Activated naive CD8-positive, alpha-beta T cell treated with anti-CD3 and anti-CD28 coated beads for 36 hours (primary cell): ENCODE results near the gene ARL5B. TPM values are rescaled to one million over a fixed set of nuclear protein-coding genes. Genes with fewer than 3 reads are reported as not detected.
A peak's percentile ranks its signal among the peaks of the same experiment; 100 is the strongest.

ENCODE experiments used
- DNase-seq: peaks from one replicate; pipeline ENCODE4 v3.0.0; 2021
- H3K27ac Mint-ChIP-seq: one replicate; pipeline ENCODE4 v1.8.0; 2022; ENCODE audit warnings: mild to moderate bottlenecking, moderate library complexity, mixed read lengths
- H3K27me3 Mint-ChIP-seq: one replicate; pipeline ENCODE4 v1.8.0; 2022; ENCODE audit warnings: mild to moderate bottlenecking, mixed read lengths
- H3K36me3 Mint-ChIP-seq: one replicate; pipeline ENCODE4 v1.8.0; 2021; ENCODE audit warnings: mild to moderate bottlenecking, mixed read lengths
- H3K4me1 Mint-ChIP-seq: one replicate; pipeline ENCODE4 v1.8.0; 2021; ENCODE audit warnings: mixed read lengths
- H3K4me3 Mint-ChIP-seq: one replicate; pipeline ENCODE4 v1.8.0; 2022; ENCODE audit warnings: mild to moderate bottlenecking, moderate library complexity, mixed read lengths
- H3K9me3 Mint-ChIP-seq: one replicate; pipeline ENCODE4 v1.8.0; 2022; ENCODE audit warnings: mixed read lengths
- total RNA-seq, 2 experiments: library from RNA; stranded (reverse); gene quantifications; one replicate each; pipeline ENCODE4 v1.2.3, GENCODE V29; 2021

The ARL5B gene
- total RNA-seq, 2 experiments from 2014 or later = 12.9 TPM

DNA sequence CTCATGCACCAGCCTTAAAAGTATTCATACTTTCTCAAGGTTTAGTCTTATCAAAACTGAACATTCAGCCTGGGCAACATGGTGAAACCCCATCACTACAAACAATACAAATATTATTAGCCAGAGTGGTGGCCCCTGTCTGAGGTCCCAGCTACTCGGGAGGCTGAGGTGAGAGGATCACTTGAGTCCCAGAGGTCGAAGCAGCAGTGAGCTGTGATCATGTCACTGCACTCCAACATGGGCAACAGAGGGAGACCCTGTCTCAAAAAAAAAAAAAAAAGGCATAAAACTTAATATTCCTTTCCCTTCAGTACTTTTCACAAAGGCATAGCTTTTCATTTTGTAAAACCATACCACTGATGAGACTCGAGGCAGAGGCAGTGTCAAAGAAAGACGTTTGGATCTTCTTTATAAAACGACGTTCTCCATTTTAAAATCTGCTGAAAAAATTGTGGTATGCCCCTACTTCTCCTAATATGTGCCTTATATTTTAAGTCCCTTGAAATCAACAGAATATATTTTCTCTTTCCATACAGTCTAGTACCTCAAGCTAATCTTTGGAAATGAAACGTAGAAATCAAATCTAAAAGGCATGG is 9.8 kb upstream of the ARL5B start:
- H3K9me3 Mint-ChIP-seq = no peaks in the 10 kb centered on the region
- H3K36me3 Mint-ChIP-seq = peaks cover 18% of the 10 kb centered on the region
- peak overlapping the region; percentile 20 for H3K27ac Mint-ChIP-seq

DNA sequence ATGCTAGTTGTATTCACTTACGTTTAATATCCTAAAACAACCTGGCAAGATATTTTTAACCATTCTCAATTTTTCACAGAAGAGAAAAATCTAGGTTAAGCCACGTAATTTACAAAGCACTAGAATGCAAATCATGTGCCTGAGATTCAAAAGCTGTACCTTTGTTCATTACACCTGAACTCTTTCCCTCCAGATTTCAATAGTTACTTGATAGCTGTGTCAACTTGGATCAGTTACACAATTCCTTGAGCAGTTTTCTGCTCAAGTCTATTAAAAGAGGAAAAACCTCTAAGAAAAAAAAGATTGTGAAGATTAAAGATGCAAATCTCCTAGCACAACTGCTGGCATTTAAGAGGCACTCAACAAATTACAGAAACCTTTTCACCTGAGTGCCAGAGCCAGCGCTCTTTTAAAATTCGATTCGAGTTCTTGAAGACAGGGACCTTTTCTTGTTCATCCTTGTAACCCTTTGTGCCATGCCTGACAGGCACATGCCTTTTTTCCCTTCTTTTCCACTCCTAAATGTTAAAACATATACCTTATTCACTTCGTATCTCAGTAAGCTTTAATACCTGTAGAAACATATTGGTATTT is 8.7 kb upstream of the ARL5B start:
- Mint-ChIP-seq H3K4me3 (peak overlapping the region; percentile 95), H3K4me1 (peaks cover 26% of the 10 kb centered on the region), H3K9me3 (no peaks in the 10 kb centered on the region), H3K27ac (peak overlapping the region; percentile 95), H3K27me3 (no peaks in the 10 kb centered on the region), H3K36me3 (peaks cover 16% of the 10 kb centered on the region)
- DNase-seq = no peak

More for the DNA sequence above, 9.8 kb upstream of the ARL5B start:
- Mint-ChIP-seq H3K4me3 (peak overlapping the region; percentile 95), H3K27me3 (no peaks in the 10 kb centered on the region), H3K4me1 (peaks cover 27% of the 10 kb centered on the region)
- DNase-seq = no peak

DNA sequence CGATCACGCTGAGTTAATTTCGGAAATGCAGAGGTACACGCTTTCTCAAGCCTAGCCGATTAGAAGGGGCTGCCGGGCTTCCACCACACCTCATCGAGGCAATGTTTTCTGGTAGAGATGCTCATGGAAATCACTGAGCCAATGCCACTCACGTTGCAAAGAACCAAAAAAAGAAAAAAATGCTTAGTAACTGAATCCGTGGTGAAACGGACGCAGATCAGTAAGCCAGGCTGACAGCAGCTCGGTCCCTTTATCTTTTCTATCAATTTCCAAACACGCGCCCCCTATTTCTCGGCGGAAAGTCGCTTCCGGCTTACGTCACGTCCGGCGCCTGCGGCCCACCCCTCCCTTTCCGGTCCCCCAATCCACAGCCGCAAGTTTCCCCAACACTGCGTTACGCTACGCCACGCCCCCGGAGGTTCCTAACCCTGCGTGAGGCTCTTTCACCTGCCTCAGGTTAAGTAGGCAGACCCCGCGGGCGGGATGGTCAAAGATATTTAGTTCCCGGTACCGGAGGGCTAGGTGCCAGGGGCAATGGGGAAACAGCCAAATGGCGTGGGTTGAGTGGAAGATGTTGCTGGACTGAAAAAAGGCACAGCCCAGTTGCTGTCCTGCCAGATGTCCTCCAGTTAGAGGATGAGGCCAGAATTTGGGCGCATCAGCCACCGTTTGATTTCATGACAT is 7.8 kb upstream of the ARL5B start, which contains the start of gene NSUN6:
NSUN6 (minus strand) TSS at position 264 of the 684 bp plus-strand sequence. CDS start 384 bp downstream, outside the sequence.
- peak within 1 kb of the TSS; percentile 95 for H3K4me3 Mint-ChIP-seq
- no peaks in the 10 kb centered on the region for H3K27me3 Mint-ChIP-seq
- H3K27ac Mint-ChIP-seq = peak within 1 kb of the TSS; percentile 95
- DNase-seq = peak; percentile 90
- H3K4me1 Mint-ChIP-seq = peaks cover 25% of the 10 kb centered on the region
- H3K9me3 Mint-ChIP-seq = no peaks in the 10 kb centered on the region
- H3K36me3 Mint-ChIP-seq = peaks cover 12% of the 10 kb centered on the region

DNA sequence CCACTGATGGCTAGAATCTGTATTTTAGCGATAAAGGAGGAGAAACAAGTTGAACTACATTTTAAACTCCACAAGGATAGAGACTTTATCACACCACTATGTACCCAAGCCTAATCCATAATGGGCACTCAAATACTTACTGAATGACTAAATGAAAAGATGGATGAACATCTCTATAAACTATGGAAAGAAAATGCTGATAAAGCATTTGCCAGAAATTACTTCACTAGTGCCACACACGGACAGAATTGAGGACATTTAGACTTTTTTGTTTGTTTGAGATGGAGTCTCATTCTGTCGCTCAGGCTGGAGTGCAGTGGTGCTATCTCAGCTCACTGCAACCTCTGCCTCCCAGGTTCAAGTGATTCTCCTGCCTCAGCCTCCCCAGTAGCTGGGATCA is 6.1 kb upstream of the ARL5B start:
- no peaks in the 10 kb centered on the region for H3K27me3 Mint-ChIP-seq
- no peak overlapping the region for H3K27ac Mint-ChIP-seq
- no peak for DNase-seq
- H3K9me3 Mint-ChIP-seq = no peaks in the 10 kb centered on the region
- H3K4me1 Mint-ChIP-seq = peaks cover 27% of the 10 kb centered on the region
- H3K36me3 Mint-ChIP-seq = peaks cover 9% of the 10 kb centered on the region
- no peak overlapping the region for H3K4me3 Mint-ChIP-seq

DNA sequence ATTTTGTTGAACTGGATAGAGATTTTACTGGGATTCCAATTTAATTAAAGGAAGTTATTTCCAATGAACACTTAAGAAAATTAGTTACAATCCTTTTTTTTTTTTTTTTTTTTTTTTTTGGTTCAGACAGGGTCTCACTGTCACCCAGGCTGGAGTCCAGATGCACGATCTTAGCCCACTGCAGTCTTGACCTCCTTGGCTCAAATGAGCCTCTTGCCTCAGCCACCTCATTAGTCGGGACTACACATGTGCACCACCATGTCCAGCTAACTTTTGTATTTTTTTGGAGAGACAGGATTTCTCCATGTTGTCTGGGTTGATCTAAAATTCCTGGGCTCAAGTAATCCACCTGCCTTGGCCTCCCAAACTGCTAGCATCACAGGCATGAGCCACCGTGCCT is 2.5 kb upstream of the ARL5B start:
- H3K4me3 Mint-ChIP-seq = no peak overlapping the region
- no peaks in the 10 kb centered on the region for H3K9me3 Mint-ChIP-seq
- H3K27ac Mint-ChIP-seq = no peak overlapping the region
- H3K27me3 Mint-ChIP-seq = no peaks in the 10 kb centered on the region
- H3K36me3 Mint-ChIP-seq = peaks cover 14% of the 10 kb centered on the region
- peaks cover 26% of the 10 kb centered on the region for H3K4me1 Mint-ChIP-seq
- DNase-seq = no peak

DNA sequence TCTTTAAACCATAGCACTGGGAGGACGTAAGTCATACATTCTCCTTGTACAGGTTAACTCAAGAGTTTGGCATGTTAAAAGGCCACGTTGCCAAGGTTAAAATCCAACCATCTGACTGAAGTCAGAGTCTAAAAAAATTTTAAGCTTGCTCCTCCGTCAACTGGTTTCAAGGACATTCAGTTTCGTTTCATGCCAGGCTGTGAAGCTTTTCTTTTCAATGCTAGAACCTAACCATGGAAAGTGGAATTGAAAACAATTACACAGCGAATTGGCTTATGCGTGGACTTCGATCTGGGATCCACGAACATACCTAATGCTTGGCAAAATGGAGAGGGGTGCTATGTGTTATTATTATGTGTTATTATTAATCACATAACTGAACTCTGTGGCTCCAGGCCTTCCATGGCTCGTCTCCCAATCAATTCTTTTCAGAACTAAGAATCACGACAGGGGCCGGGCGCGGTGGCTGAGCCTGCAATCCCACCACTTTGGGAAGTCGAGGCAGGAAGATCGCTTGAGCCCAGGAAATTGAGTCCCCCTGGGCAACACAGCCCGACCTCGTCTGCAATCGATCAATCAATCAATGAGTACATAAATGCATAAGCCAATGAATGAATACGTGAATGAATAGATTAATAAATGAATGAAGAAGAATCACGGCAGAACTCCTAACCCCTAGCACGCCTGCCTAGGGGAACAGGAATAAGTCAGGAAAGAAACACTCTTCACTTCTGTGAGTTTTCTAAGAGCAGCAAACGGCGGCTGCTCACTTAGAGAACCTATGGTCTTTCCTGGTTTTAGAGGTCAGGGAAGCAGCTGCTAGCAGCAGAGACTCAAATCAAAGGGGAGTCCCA is 733 bp upstream of the ARL5B start:
- H3K27me3 Mint-ChIP-seq = no peaks in the 10 kb centered on the region
- peak overlapping the region; percentile 89 for H3K27ac Mint-ChIP-seq
- peaks cover 31% of the 10 kb centered on the region for H3K4me1 Mint-ChIP-seq
- no peaks in the 10 kb centered on the region for H3K9me3 Mint-ChIP-seq
- DNase-seq = peak; percentile 2
- H3K36me3 Mint-ChIP-seq = peaks cover 21% of the 10 kb centered on the region
- peak overlapping the region; percentile 99 for H3K4me3 Mint-ChIP-seq

DNA sequence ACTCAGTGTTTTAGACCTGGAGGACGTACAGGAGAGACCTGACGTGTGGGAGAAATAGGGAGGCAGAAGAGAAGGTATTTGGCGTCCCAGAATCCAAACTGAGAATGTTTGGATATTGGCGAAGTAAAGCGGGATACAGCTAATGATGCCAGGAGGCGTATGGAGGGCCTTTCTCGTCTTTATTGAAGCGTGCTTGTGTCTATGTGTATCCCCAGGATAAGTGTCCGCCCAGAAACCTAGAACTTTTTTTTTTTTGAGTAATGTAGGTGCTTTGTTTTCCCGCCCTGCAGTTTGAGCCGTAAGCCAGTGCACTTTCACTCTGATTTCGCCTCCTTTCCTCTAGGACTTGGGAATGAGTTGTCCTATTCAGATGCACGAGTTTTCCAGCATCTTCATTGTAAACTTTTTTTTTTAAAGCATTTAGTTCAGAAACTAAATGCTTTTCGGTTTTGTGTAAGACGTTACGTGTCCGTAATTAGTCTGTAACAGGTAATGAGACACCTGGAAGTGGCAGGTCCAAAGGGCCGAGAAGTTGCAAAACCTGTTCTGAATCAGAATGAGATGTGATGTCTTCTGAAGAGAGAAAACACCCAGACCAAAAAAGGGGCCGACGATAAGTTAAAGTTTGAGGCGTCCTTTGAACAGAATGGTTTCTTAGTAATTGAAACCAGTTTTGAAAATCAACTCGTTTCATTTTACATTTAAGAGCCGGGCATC is 746 bp downstream of the ARL5B start:
- peaks cover 24% of the 10 kb centered on the region for H3K36me3 Mint-ChIP-seq
- peak overlapping the region; percentile 99 for H3K4me3 Mint-ChIP-seq
- DNase-seq = no peak
- no peaks in the 10 kb centered on the region for H3K9me3 Mint-ChIP-seq
- H3K27me3 Mint-ChIP-seq = no peaks in the 10 kb centered on the region
- peak overlapping the region; percentile 95 for H3K27ac Mint-ChIP-seq
- H3K4me1 Mint-ChIP-seq = peaks cover 34% of the 10 kb centered on the region

DNA sequence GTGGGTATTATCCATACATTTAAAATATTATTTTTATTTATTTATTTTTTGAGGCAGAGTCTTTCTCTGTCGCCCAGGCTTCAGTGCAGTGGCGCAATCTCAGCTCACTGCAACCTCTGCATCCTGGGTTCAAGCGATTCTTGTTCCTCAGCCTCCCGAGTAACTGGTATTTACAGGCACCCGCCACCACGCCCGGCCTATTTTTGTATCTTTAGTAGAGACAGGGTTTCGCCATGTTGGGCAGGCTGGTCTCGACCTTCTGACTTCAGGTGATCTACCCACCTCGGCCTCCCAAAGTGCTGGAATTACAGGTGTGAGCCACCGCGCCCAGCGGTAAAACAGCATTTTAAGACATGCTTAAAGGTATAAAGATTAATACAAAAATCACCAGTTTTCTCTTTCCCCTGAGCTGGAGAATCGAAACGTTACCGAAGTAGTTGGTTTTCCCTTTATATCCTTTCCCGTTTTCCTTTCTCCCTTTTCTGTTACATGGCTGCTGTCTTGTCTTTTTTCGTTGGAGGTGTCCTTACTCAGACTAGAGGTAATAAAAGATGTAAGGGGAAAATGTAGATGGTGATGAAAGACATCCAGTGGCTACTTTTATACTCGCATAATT is 1.7 kb downstream of the ARL5B start:
- Mint-ChIP-seq H3K4me3 (peak overlapping the region; percentile 99), H3K27ac (no peak overlapping the region), H3K9me3 (no peaks in the 10 kb centered on the region), H3K4me1 (peaks cover 41% of the 10 kb centered on the region), H3K36me3 (peaks cover 24% of the 10 kb centered on the region), H3K27me3 (no peaks in the 10 kb centered on the region)
- no peak for DNase-seq

DNA sequence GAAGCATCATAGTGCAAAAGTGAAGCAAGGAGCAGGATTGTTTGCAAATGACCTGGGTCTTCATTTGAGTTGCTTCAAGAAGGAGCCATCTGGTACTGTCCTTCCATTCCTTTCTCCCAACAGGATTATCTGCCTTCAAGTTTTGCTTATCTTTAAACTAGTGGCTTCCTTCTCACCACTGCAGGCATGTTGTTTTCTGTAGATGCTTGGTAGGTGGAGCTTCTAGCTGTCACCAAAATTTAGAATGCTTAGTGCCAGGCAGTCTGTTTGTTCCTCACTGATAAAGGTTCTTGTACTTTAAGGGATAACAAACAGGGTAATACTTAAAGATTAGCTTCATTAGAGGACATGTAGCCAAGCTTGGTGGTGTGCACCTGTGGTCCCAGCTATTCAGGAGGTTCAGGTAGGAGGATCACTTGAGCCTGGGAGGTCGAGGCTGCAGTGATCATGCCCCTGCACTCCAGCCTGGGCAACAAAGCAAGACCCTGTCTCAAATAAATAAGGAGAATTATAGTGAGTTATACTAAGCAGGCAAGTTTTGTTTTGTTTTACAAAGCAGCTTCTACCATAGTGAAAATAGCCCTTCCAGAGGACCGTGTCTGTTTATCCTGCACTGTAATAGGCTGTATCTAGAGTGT is 5.7 kb downstream of the ARL5B start:
- no peaks in the 10 kb centered on the region for H3K9me3 Mint-ChIP-seq
- no peaks in the 10 kb centered on the region for H3K27me3 Mint-ChIP-seq
- no peak overlapping the region for H3K27ac Mint-ChIP-seq
- H3K4me1 Mint-ChIP-seq = peaks cover 43% of the 10 kb centered on the region
- peaks cover 37% of the 10 kb centered on the region for H3K36me3 Mint-ChIP-seq
- H3K4me3 Mint-ChIP-seq = no peak overlapping the region
- no peak for DNase-seq

DNA sequence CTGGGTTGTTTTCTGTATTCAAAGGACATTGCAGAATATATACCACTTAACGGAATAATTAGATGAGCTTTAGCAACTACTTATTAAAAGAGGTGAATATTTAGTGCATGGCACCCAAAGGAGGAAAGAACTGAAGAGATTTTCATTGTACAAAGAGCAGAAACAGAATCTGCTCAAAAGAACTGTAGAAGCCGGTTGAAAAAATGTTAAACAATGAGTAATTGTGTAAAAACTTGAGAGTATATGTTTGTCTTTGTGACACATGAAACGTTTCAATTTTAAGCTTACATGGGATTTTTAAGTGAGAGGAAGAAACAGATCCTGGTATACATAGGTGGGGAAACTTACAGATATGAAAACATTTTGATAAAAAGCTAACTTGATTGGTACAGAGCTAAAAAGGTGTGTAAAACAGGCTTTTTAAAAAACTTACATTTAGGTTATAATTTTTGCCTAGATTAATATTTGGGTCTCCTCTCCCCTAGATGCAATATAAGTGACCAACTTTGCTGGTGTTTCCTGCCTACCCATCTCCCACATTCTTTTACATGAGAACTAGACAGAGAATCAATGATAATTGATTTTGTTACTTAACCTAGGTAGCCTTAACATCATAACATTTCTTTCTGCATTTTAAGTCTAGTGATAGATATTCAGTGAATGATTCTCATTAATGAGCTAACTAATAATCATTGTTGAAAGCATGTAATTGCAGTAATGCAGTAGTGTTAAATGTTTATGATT is 6.8 kb downstream of the ARL5B start:
- peaks cover 31% of the 10 kb centered on the region for H3K36me3 Mint-ChIP-seq
- H3K4me1 Mint-ChIP-seq = peaks cover 45% of the 10 kb centered on the region
- no peak overlapping the region for H3K4me3 Mint-ChIP-seq
- no peaks in the 10 kb centered on the region for H3K9me3 Mint-ChIP-seq
- no peak overlapping the region for H3K27ac Mint-ChIP-seq
- H3K27me3 Mint-ChIP-seq = no peaks in the 10 kb centered on the region
- DNase-seq = no peak

DNA sequence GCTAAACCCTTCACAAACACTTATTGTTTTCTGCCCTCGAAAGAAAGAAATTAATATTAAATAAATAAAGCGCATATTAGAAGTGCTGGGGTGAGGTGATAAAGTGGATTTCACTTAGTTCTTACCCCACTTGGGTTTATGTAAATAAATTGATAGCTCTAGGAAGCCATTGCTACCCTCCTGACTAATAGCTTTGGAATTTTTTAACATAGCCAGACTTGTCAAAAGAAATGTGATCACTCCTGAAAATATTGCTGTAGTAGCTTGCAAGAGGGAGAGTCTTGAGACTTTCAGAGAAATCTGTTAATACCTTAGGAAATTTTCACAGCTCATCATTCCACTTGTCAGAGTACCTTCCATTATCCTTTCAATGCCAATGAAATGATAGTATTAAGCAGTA is 7.6 kb downstream of the ARL5B start:
- Mint-ChIP-seq H3K4me3 (no peak overlapping the region), H3K36me3 (peaks cover 28% of the 10 kb centered on the region), H3K27ac (no peak overlapping the region), H3K27me3 (no peaks in the 10 kb centered on the region), H3K4me1 (peaks cover 37% of the 10 kb centered on the region), H3K9me3 (no peaks in the 10 kb centered on the region)
- DNase-seq = no peak

DNA sequence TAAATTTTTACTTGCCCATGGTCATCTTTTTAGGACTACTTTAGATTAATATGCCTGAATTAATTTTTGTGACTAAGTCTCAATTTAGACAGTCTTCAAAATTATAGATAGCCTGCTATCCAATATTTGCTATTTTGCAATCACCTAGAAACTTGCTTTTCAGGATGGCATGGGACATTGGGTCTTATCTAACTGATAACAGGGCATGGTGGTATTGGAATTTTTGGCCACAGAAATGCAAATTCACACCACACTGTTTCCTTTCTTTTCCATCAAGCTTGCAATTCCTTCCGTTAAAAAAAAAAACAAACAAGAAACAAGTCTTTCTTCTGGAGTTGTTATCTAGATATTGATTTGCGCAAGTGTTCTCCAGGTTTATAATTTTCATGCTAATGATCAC is 8.8 kb downstream of the ARL5B start:
- Mint-ChIP-seq H3K4me1 (peaks cover 29% of the 10 kb centered on the region), H3K27me3 (no peaks in the 10 kb centered on the region), H3K36me3 (peaks cover 27% of the 10 kb centered on the region), H3K27ac (no peak overlapping the region), H3K4me3 (no peak overlapping the region), H3K9me3 (no peaks in the 10 kb centered on the region)
- DNase-seq = no peak

DNA sequence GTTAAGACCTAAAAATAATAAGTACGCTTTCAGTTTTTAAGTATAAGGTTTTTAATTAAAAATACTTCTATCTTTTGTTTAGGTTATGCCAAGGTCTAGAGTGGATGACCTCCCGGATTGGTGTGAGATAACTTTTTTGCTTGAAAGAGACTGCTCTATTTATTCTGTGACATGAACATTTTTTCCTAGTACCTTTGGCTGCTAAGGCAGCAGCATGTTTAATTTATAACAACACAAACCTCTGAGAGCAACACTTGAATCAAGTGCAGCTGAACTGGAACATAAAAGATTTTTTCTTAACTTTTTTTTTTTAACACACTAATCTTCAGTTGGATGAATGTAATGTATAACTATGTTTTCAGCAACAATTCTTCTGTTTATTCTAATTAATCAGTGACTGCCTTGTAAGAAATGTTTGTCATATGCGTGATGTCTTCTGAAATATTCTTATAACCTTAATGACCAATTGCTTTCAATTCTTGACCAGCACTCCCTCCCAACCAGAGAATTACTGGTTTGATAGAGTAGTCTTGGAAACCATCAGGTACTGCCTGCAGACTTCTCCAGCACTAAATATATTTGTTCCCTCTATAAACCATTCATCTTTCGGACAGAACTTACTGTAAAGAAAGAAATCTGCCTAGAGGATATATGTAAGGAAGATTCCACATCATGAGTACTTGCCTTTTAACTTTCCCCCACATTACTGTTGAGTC is 16.0 kb downstream of the ARL5B start:
- Mint-ChIP-seq H3K27me3 (no peaks in the 10 kb centered on the region), H3K27ac (no peak overlapping the region), H3K4me1 (peaks cover 5% of the 10 kb centered on the region), H3K36me3 (peaks cover 7% of the 10 kb centered on the region), H3K4me3 (no peak overlapping the region), H3K9me3 (no peaks in the 10 kb centered on the region)
- DNase-seq = no peak
